Left forelimb (tissue), 1 donor: Measurements from ENCODE around the gene YY1.
"Not testable (repeated sequence)": the region's sequence is repeated elsewhere in the genome, so short reads cannot be mapped to it uniquely, and the experiment has no call there.

Experiments used
- DNase-seq: peaks from one replicate; pipeline ENCODE4 v3.0.0-alpha.2; 2018; ENCODE audit warnings: low spot score

YY1 gene

GRCh38 chr14:100213956-100214769 is 24.8 kb upstream of the YY1 start:
- peak; percentile 88 for DNase-seq

- DNase-seq: no peak
Measured at GRCh38 chr14:100214770-100215083, 24.2 kb upstream of the YY1 start.

GRCh38 chr14:100215330-100215885 is 23.5 kb upstream of the YY1 start:
- no peak for DNase-seq

- no peak for DNase-seq
Measured at GRCh38 chr14:100219126-100219785, 19.7 kb upstream of the YY1 start.

GRCh38 chr14:100221533-100222223 is 17.3 kb upstream of the YY1 start:
- DNase-seq: no peak

- DNase-seq: no peak
Measured at GRCh38 chr14:100222224-100223093, 16.5 kb upstream of the YY1 start.

- DNase-seq: no peak
Measured at GRCh38 chr14:100223332-100224201, 15.4 kb upstream of the YY1 start.

- no peak for DNase-seq
Measured at GRCh38 chr14:100224229-100224866, 14.6 kb upstream of the YY1 start.

- no peak for DNase-seq
Measured at GRCh38 chr14:100225169-100225568, 13.8 kb upstream of the YY1 start.

- no peak for DNase-seq
Measured at GRCh38 chr14:100230361-100230760, 8.6 kb upstream of the YY1 start.

- DNase-seq: no peak
Measured at GRCh38 chr14:100234511-100234910, 4.4 kb upstream of the YY1 start.

GRCh38 chr14:100236271-100236818 is 2.6 kb upstream of the YY1 start:
- not testable (repeated sequence) for DNase-seq

- DNase-seq: no peak
Measured at GRCh38 chr14:100236881-100237280, 2.1 kb upstream of the YY1 start.

GRCh38 chr14:100237735-100238418 is 1.1 kb upstream of the YY1 start:
- DNase-seq: peak; percentile 70

GRCh38 chr14:100239211-100239839 is 381 bp downstream of the YY1 start:
- no peak for DNase-seq

GRCh38 chr14:100239840-100240667 is 1.1 kb downstream of the YY1 start:
- peak; percentile 90 for DNase-seq

GRCh38 chr14:100240668-100241032 is 1.7 kb downstream of the YY1 start:
- no peak for DNase-seq

- DNase-seq: no peak
Measured at GRCh38 chr14:100241279-100241678, 2.3 kb downstream of the YY1 start.
